ENCODE measurements around the gene TP53I13.

Gene TP53I13

DNA sequence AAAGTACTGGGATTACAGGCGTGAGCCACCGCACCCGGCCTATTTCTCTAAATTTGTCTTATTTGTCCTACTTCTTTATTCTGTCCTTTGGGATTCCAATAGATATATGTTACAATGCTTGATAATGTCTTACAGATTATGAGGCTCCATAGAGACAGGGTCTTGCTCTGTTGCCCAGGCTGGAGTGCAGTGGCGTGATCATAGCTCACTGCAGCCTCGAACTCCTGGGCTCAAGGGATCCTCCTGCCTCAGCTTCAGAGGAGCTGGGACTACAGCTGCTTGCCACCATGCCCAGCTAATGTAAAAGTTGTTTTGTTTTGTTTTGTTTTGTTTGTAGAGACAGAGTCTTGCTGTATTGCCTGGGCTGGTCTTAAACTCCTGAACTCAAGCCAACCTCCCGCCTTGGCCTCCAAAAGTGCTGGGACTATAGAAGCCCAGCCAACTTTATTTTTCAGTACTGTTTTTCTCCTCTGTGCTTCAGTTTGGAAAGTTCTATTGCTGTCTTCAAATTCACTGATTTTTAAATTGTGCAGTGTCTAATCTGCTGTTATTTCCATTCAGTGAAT lies 34.7 kb downstream of the TP53I13 start:
- Mint-ChIP-seq H3K4me3 (no peak overlapping the region), H3K27me3 (no peaks in the 10 kb centered on the region), H3K9me3 (no peaks in the 10 kb centered on the region), H3K27ac (no peak overlapping the region), H3K36me3 (no peaks in the 10 kb centered on the region), H3K4me1 (no peaks in the 10 kb centered on the region)
- DNase-seq (ENCODE audit: low spot score in 2 of 2) (no peak), ATAC-seq (ENCODE audit: low read depth) (no peak)

DNA sequence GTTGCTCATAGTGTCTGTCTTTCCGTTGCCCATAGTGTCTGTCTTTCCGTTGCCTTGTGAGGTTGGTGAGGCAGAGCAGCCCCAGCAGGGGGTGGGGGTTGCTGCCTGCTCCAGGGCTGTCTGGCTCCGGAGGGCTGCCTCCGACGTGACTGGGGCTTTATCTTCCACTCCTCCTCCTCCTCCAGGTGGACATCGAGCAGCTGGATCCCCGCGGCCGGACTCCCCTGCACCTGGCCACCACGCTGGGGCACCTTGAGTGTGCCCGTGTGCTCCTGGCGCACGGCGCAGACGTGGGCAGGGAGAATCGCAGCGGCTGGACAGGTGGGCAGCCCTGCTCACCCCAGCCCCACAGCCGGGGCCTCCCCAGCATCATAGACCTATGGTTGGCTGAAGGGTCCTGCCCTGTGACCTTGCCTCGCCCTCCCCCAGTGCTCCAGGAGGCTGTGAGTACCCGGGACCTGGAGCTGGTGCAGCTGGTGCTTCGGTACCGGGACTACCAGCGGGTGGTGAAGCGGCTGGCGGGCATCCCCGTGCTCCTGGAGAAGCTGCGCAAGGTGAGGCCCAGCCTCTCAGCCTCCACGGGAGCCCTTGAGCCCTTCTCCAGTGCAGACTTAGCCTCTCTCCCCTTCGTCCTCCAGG lies 39.2 kb downstream of the TP53I13 start:
- Mint-ChIP-seq H3K27ac (no peak overlapping the region), H3K36me3 (no peaks in the 10 kb centered on the region), H3K4me1 (no peaks in the 10 kb centered on the region), H3K9me3 (no peaks in the 10 kb centered on the region), H3K4me3 (no peak overlapping the region), H3K27me3 (no peaks in the 10 kb centered on the region)
- DNase-seq (ENCODE audit: low spot score in 2 of 2) (no peak), ATAC-seq (ENCODE audit: low read depth) (no peak)

GRCh38 chr17:29608986-29609385 lies 40.5 kb downstream of the TP53I13 start:
- Mint-ChIP-seq H3K4me3 (no peak overlapping the region), H3K27me3 (no peaks in the 10 kb centered on the region), H3K27ac (no peak overlapping the region), H3K4me1 (peaks cover 2% of the 10 kb centered on the region), H3K9me3 (no peaks in the 10 kb centered on the region), H3K36me3 (no peaks in the 10 kb centered on the region)
- DNase-seq (ENCODE audit: low spot score in 2 of 2) (no peak), ATAC-seq (ENCODE audit: low read depth) (no peak)

DNA sequence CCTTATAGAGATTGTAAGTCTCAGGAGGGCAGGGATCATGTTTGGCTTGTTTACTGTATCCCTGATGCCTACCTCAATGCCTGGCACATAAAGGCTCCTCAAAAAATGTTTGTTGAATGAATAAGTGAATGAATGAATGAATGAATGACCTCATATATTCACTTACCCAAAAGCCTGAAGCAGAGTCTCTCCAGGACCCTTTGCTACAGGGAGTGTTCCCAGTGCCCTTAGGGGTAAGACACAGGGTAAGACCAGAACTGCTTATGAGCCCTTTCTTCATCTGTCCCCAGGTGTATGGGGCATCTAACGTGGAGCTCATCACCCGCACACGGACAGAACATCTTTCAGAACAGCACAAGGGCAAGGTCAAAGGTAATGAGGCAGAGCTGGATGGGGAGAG lies 41.9 kb downstream of the TP53I13 start:
- Mint-ChIP-seq H3K27ac (no peak overlapping the region), H3K4me1 (peaks cover 10% of the 10 kb centered on the region), H3K4me3 (no peak overlapping the region), H3K36me3 (no peaks in the 10 kb centered on the region), H3K9me3 (no peaks in the 10 kb centered on the region), H3K27me3 (no peaks in the 10 kb centered on the region)
- ATAC-seq (ENCODE audit: low read depth) (no peak), DNase-seq (ENCODE audit: low spot score in 2 of 2) (no peak)

DNA sequence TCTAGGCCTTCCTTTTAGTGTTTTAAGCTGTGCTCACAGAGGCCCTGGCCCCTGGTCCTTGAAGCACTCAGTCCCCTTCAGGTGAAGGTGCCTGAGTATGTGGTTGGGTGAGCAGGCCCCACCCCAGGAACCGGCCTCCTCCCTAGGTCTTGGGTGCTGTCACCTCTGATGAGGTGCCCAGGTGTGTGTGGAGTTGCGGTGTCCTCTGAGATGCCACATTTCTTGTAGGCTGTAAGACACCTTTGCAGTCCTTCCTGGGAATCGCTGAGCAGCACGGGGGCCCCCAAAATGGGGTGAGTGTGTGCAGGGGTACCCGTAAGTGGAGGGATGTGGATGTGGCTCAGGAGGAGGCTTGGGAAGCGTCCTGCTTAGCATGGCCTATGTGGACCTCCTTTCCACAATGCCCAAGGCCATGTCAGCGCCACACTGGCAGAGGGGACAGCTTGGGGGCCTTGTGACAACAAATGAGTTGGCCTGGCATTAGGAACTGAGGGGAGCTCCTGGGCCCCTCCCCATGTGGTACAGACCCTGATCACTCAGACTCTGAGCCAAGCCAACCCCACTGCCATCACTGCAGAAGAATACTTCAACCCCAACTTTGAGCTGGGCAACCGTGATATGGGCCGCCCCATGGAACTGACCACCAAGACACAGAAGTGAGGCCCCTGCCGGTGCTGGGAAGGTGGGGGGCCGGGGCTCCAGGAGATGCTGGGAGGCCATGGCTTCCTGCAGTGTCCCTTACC lies 43.0 kb downstream of the TP53I13 start:
- H3K36me3 Mint-ChIP-seq = no peaks in the 10 kb centered on the region
- H3K4me3 Mint-ChIP-seq = no peak overlapping the region
- H3K27ac Mint-ChIP-seq = no peak overlapping the region
- peaks cover 18% of the 10 kb centered on the region for H3K4me1 Mint-ChIP-seq
- no peaks in the 10 kb centered on the region for H3K27me3 Mint-ChIP-seq
- no peak for DNase-seq (ENCODE audit: low spot score in 2 of 2)
- ATAC-seq (ENCODE audit: low read depth) = no peak
- no peaks in the 10 kb centered on the region for H3K9me3 Mint-ChIP-seq

- Mint-ChIP-seq H3K27me3 (no peaks in the 10 kb centered on the region), H3K4me1 (peaks cover 24% of the 10 kb centered on the region), H3K27ac (no peak overlapping the region), H3K36me3 (no peaks in the 10 kb centered on the region), H3K4me3 (no peak overlapping the region), H3K9me3 (no peaks in the 10 kb centered on the region)
- DNase-seq (ENCODE audit: low spot score in 2 of 2) (no peak), ATAC-seq (ENCODE audit: low read depth) (no peak)
Observed at GRCh38 chr17:29612094-29612403, 43.5 kb downstream of the TP53I13 start.

DNA sequence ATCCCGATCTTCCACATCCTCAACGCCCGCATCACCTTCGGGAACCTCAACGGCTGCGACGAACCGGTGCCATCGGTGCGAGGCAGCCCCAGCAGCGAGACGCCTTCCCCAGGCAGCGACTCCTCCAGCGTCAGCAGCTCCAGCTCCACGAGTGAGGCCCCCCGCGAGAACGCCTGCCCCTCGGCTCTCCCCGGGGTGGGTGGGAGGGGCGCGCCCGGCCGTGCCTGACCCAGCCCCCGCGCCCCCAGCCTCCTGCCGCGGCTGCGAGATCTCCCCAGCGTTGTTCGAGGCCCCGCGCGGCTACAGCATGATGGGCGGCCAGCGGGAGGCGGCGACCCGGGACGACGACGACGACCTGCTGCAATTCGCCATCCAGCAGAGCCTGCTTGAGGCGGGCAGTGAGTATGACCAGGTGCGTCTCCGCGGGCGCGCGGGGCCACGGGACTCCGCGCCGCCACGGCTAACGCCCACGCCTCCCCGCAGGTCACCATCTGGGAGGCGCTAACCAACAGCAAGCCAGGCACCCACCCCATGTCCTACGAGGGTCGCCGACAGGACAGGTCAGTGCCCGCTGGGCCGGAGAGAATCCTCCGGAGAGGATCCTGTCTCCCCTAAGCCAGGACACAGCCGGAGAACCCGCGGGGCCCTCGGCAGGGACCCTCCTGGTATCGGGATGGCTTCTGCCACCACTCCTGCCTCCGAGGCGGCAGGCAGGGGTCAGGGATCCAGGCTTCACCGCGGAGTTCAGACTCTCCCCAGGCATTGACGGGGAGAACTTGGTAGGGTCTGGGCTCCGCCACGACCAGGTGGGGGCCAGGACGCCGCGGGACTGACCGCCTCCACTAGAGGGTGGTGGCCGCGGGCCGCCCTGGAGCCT lies 44.1 kb downstream of the TP53I13 start:
- no peaks in the 10 kb centered on the region for H3K36me3 Mint-ChIP-seq
- H3K4me3 Mint-ChIP-seq = peak overlapping the region; percentile 72
- ATAC-seq (ENCODE audit: low read depth) (no peak), DNase-seq (ENCODE audit: low spot score in 2 of 2) (no peak)
- H3K9me3 Mint-ChIP-seq = no peaks in the 10 kb centered on the region
- no peaks in the 10 kb centered on the region for H3K27me3 Mint-ChIP-seq
- H3K27ac Mint-ChIP-seq = no peak overlapping the region
- peaks cover 29% of the 10 kb centered on the region for H3K4me1 Mint-ChIP-seq

DNA sequence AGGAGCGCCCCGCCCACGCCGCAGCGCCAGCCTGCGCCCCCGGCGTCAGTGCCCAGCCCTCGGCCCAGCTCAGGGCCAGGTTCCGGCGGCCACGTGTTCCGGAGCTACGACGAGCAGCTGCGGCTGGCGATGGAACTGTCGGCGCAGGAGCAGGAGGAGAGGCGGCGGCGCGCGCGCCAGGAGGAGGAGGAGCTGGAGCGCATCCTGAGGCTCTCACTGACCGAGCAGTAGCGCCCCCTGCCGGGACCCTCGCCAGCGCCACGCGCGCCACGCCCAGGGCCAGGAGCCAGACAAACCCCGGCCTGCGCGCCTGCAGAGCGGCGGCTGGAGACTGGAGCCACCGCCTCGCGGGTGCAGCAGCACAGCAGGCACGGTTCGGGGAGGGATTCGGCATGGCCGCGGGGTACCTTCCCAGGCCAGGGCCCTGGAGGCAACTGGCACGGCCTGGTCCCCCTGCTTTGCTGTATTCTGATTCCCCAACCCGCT lies 44.9 kb downstream of the TP53I13 start:
- Mint-ChIP-seq H3K4me3 (peak overlapping the region; percentile 69), H3K27ac (no peak overlapping the region), H3K36me3 (no peaks in the 10 kb centered on the region), H3K4me1 (peaks cover 29% of the 10 kb centered on the region), H3K9me3 (no peaks in the 10 kb centered on the region), H3K27me3 (no peaks in the 10 kb centered on the region)
- ATAC-seq (ENCODE audit: low read depth) (peak; percentile 40), DNase-seq (ENCODE audit: low spot score in 2 of 2) (peak; percentile 91 to 97)

DNA sequence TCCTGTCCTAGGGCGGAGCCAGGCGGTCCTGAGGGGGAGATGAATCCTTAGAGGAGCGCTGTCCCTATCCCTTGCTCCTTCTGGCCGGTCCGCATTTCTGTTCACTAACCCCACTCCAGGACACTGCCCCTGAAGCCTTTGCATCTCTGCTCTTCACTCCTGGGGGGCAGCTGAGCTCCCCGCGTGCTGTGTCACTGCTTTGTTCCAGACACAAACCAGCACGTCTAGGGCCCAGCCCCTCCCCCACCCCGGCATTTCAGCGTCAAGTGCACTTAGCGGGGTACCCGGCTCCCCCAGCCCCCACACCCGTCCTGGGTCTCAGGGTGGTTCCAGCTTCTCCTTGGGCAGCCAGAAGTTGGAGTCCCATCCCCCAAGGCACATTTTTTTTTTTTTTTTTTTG lies 45.4 kb downstream of the TP53I13 start:
- H3K27ac Mint-ChIP-seq = no peak overlapping the region
- DNase-seq (ENCODE audit: low spot score in 2 of 2) (no peak), ATAC-seq (ENCODE audit: low read depth) (no peak)
- H3K4me3 Mint-ChIP-seq = peak overlapping the region; percentile 69
- no peaks in the 10 kb centered on the region for H3K36me3 Mint-ChIP-seq
- no peaks in the 10 kb centered on the region for H3K27me3 Mint-ChIP-seq
- no peaks in the 10 kb centered on the region for H3K9me3 Mint-ChIP-seq
- peaks cover 29% of the 10 kb centered on the region for H3K4me1 Mint-ChIP-seq

DNA sequence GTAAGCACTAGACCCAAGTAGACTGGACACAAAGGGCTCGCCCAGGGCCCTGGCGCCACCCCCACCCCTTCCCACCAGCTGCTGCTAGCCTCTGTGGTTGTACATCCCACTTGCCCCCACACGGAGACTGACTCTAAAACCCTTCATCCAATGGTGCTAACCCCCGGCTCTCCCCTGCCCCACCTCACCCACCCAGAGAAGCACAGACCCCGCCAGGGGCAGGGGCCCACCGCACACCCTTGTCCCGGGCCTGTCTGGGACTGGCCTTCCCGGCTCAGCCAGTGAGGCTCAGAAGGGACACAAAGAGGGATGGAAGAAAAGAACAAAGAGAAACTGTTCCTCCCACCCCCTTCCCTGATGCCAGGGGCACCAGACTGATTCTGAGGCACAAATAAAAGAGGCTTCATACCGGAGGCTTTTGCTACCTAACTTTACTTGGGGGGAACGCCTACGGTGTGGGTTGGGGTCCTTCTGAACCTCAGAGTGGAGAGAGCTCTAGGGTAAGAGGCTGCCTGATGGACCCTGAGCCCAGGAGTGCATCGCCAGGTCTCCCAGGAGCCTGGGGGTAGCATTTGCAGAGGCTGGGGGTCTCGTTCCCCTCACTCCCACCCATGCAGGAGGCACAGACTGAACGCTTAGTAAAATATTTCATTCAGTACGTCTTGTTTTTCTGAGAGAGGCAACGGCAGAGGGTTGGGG lies 46.0 kb downstream of the TP53I13 start:
- DNase-seq (ENCODE audit: low spot score in 2 of 2) (no peak), ATAC-seq (ENCODE audit: low read depth) (no peak)
- no peaks in the 10 kb centered on the region for H3K36me3 Mint-ChIP-seq
- no peaks in the 10 kb centered on the region for H3K9me3 Mint-ChIP-seq
- no peak overlapping the region for H3K27ac Mint-ChIP-seq
- H3K4me1 Mint-ChIP-seq = peaks cover 29% of the 10 kb centered on the region
- H3K4me3 Mint-ChIP-seq = peak overlapping the region; percentile 75
- no peaks in the 10 kb centered on the region for H3K27me3 Mint-ChIP-seq

DNA sequence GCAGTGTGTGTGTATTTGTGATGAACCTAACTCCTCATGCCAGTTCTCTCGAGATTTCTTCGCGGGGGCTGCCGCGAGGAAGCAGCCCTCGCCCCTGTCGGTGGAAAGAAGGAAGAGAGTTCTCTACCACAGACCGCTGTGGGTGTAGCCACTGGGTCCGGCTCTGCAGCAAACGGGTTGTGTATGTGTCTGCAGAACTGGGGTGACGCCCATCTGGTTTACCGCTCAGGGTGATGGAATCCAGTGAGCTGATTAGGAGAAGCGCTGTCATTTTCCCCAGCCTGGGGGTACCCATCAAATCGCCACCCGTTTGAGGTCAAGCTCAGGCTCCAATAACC lies 46.5 kb downstream of the TP53I13 start:
- H3K27ac Mint-ChIP-seq = no peak overlapping the region
- H3K9me3 Mint-ChIP-seq = no peaks in the 10 kb centered on the region
- H3K4me1 Mint-ChIP-seq = peaks cover 29% of the 10 kb centered on the region
- H3K36me3 Mint-ChIP-seq = no peaks in the 10 kb centered on the region
- H3K4me3 Mint-ChIP-seq = peak overlapping the region; percentile 75
- no peak for DNase-seq (ENCODE audit: low spot score in 2 of 2)
- ATAC-seq (ENCODE audit: low read depth) = peak; percentile 15
- no peaks in the 10 kb centered on the region for H3K27me3 Mint-ChIP-seq

- H3K27ac Mint-ChIP-seq = no peak overlapping the region
- no peaks in the 10 kb centered on the region for H3K27me3 Mint-ChIP-seq
- ATAC-seq (ENCODE audit: low read depth) (peak; percentile 61), DNase-seq (ENCODE audit: low spot score in 2 of 2) (peak; percentile 75 to 83)
- H3K9me3 Mint-ChIP-seq = no peaks in the 10 kb centered on the region
- H3K36me3 Mint-ChIP-seq = no peaks in the 10 kb centered on the region
- peaks cover 29% of the 10 kb centered on the region for H3K4me1 Mint-ChIP-seq
- H3K4me3 Mint-ChIP-seq = peak overlapping the region; percentile 75
Observed at GRCh38 chr17:29615492-29616299, 47.2 kb downstream of the TP53I13 start.

All from memory B cell (primary cell).